GM18868 (cell line): Measurements from ENCODE around the gene FOSL1.
"Not testable (repeated sequence)": the region's sequence is repeated elsewhere in the genome, so short reads cannot be mapped to it uniquely, and the experiment has no call there.

Experiments used
- ATAC-seq: cut with Tn5 transposase; IDR thresholded peaks from one replicate; pipeline ENCODE4 v1.9.1; 2021; ENCODE audit warnings: mild to moderate bottlenecking, moderate library complexity; ENCODE audit not compliant: unreplicated experiment

Gene FOSL1

DNA sequence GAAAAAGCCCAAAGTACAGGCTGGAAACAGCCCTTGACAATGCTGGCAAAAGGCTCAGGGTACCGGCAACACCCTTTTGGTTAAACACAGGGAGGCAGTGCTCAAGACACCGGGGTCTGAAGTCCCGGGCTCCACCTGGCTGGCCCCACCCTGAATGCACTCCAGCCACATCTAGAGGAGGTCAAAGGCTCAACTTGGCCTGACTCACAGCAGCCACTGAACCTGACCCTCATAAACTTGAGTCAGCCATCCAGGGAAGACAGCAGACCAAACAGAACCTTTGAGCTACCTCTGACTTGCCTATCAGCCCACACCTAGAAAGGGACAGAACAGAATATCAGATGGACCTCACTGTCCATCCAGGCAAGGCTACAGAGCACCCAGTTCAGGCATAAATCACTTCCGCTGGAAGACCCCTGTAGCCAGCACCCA lies 46.0 kb downstream of the FOSL1 start:
- no peak for ATAC-seq

DNA sequence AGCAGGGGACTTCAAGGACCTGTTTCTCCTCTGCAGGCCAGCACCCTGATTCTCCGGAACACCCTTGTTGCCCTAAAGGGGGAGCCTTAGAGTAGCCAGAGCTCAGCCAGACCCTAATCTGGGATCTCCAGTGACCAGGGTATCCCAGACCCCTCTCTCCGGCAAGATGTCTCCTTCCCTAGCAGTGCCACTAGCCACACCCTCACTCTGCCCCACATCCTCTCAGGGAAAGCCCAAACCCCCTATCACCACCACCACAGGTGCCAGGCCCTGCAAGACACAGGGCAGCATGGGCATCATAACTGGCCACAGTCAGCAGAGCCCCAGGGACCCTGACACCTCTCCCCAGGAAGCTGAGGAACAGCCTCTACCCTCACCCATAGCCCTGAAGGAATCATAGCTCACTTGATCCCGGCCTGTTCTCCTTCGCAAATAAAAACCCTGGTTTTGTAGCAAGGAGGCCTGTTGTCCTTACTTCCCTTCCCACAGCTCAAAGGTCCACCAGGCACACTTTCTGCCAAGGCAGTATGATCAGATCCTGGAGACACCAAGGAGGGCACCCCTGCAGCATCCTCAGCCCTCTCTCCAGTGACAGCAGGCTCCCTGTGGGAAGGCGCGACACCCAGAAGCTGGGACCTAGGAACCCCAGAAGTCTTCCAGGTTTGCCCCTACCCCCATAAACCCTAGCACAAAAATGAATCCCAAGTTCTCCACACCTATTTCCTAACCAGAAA lies 46.8 kb downstream of the FOSL1 start:
- no peak for ATAC-seq

DNA sequence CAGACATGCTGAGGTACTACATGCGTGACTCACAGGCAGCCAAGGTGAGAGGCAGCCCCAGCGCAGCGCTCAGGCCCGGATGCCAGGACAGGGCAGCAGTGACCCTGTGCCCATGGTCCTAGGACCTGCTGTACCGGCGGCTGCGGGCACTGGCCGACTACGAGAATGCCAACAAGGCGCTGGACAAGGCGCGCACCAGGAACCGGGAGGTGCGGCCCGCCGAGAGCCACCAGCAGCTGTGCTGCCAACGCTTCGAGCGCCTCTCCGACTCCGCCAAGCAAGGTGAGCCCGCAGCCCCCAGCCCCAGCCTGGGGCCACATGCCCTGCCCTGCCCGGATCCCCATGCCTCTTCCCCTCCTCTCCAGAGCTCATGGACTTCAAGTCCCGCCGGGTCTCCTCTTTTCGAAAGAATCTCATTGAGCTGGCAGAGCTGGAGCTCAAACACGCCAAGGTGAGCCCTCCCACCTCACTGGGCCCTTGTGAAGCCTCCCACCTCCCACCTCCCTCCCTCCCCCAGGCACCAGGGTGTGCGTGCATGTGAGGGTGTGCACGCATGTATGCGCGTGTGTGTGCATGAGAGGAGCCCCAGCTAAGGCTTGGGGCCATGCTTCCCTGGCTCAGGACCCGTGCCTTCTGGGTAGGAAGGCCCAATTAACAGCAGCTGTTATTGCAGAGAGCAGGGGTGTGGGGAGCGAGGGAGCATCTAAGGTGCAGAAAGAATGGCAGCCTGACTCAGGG lies 47.5 kb downstream of the FOSL1 start:
- no peak for ATAC-seq

- no peak for ATAC-seq
These were observed 48.2 kb downstream of the FOSL1 start for GRCh38 chr11:65851811-65852507.

DNA sequence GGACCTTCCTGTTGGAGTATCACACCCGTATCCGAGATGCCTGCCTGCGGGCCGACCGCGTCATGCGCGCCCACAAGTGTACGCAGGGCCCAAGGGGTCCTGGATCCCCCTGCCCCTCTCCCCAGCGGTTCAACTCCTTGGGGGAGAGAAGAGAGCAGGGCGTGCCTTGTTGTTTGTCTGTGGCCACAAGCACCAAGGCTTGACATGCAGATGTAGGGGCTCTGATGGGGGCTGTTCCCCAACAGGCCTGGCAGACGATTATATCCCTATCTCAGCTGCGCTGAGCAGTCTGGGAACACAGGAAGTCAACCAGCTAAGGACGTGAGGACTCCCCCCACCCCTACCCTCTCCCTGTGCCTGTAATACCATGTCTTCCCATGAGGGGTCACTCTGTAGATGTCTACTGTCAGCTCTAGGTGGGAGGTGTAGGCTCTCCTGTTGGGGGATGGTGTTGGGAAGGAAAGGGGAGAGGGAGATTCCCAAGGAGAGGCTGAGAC lies 49.1 kb downstream of the FOSL1 start:
- ATAC-seq: no peak

DNA sequence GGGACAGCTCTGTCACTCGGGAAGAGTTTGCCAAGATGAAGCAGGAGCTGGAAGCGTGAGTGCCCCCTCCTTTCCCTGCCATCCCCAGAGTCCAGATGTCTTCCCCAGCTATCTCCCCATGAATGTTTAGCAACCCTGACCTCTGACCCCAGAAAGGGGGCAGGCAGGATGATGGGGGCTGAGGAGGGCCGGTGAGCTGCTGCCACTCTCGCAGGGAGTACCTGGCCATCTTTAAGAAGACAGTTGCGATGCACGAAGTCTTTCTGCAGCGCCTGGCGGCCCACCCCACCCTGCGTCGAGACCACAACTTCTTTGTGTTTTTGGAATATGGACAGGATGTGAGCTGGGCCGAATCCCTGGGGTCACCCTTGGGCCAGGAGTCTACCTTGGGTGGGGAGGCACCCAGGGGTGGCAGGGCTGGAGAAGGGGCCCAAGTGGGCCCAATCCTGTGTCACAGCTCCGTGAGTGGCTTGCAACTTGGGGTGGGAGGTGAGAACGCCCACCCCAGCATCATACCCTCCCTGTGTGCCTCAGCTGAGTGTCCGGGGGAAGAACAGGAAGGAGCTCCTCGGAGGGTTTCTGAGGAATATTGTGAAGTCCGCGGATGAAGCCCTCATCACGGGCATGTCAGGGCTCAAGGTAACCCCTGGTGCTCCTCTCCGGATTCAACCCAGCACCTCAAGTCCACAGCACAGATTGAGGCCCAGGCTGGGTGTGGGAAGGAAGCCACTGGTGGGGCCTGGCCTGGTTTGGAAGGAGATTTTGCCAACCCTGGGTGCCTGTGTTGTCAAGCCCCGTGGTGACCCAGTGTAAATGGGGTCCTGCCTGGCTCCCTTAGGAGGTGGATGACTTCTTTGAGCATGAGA lies 49.7 kb downstream of the FOSL1 start:
- no peak for ATAC-seq

GRCh38 chr11:65849771-65850216 lies 50.4 kb downstream of the FOSL1 start:
- no peak for ATAC-seq

GRCh38 chr11:65849366-65849765 lies 50.8 kb downstream of the FOSL1 start:
- ATAC-seq: no peak

DNA sequence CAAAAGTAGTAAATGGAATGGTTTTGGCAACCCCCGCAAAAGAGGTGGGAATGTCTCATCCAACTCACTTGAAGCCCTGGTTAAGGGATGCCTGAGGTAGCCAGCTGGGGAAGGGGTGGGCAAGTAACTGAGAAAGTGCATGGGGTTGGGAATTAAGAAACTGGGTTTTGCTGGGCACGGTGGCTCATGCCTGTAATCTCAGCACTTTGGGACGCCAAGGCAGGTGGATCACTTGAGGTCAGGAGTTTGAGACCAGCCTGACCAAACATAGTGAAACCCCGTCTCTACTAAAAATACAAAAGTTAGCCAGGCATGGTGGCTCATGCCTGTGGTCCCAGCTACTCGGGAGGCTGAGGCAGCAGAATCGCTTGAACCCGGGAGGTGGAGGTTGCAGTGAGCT lies 51.5 kb downstream of the FOSL1 start:
- not testable (repeated sequence) for ATAC-seq

- ATAC-seq: no peak
These were observed 52.4 kb downstream of the FOSL1 start for GRCh38 chr11:65847746-65848145.

DNA sequence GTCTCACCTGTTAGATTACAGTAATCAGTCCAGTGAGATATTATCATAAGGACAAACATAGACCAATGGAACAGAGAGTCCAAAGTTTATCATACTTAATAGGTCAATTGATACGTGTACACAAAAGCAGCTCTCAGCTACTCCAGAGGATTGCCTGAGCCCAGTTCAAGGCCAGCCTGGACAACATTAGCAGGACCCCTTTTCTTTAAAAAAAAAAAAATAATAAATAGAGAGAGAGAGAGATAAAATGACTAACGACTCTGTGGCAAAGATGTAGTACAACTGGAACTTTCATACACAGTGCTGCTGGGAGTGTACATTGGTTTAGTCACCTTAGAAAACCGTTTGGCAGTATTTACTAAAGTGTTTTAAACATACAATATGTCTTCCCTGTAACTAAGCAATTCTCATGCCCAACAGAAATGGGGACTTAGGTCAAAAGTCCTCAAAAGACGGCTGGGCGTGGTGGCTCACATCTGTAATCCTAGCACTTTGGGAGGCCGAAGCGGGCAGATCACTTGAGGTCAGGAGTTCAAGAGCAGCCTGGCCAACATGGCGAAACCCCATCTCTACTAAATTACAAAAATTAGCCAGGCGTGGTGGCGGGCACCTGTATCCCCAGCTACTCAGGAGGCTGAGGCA lies 55.8 kb downstream of the FOSL1 start:
- no peak for ATAC-seq

- ATAC-seq: no peak
These were observed 56.4 kb downstream of the FOSL1 start for GRCh38 chr11:65843811-65844210.

GRCh38 chr11:65842144-65842543 lies 58.0 kb downstream of the FOSL1 start:
- ATAC-seq: no peak
